GM10847 (cell line): ENCODE data around the gene TNP2.

Experiments
- POLR2A ChIP-seq: IDR thresholded peaks from 2 replicates; pipeline ENCODE4 v1.6.1; 2011; ENCODE audit not compliant: insufficient read length; ENCODE audit errors: extremely low read depth

TNP2 gene

DNA sequence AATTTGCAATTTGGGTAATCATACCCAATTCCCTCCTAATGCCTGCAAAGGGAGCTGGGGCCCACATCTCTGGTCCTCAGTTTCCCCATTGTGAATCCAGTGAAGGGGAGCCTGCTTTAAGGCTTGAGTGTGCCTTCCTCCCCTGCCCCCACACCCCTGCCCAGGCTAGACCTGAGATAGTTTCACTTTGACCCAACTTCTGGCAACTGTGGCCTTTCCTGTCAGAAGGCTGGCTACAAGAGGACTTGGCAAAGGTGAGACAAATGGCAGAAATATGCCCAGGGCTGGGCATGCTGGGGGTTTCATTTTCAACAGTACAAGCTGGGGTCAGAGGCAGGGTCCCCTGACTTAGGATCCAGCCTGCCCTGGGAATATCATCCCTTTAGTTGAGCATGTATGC is 23.1 kb downstream of the TNP2 start:
- no peak for TF ChIP-seq POLR2A

DNA sequence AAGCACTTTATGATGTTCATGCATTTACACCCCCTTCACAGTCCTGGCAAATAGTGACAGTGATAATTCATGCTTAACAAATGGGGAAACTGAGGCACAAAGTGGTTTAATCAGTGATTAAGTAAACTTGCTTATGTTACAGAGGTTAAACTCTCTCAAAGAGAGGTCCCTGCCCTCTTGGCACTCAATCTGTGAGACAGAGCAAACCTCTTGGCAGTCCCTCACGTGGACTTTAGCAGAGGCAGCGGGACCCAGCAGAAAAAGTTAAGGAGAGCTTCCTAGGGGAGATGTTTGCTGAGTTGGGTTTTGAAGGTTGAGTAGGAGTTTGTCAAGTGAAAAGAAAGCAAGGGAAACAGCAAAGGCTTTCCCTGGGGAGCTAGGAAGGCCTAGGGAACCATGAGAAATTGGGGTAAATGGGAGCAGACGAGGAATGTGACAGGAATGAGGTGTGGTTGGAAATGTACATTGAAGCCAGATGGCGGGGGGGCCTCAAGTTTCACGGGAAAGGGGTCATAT is 23.8 kb downstream of the TNP2 start:
- no peak for TF ChIP-seq POLR2A

DNA sequence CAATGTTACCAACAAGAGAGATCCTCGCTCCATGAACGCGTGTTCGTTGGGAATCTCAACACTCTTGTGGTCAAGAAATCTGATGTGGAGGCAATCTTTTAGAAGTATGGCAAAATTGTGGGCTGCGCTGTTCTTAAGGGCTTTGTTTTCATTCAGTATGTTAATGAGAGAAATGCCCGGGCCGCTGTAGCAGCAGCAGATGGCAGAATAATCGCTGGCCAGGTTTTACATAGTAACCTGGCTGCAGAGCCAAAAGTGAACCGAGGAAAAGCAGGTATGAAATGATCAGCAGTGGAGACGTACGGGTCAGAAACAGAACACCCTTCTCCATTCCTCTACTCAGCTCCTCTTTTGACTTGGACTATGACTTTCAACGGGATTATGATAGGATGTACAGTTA is 26.5 kb downstream of the TNP2 start:
- TF ChIP-seq POLR2A, result no peak

DNA sequence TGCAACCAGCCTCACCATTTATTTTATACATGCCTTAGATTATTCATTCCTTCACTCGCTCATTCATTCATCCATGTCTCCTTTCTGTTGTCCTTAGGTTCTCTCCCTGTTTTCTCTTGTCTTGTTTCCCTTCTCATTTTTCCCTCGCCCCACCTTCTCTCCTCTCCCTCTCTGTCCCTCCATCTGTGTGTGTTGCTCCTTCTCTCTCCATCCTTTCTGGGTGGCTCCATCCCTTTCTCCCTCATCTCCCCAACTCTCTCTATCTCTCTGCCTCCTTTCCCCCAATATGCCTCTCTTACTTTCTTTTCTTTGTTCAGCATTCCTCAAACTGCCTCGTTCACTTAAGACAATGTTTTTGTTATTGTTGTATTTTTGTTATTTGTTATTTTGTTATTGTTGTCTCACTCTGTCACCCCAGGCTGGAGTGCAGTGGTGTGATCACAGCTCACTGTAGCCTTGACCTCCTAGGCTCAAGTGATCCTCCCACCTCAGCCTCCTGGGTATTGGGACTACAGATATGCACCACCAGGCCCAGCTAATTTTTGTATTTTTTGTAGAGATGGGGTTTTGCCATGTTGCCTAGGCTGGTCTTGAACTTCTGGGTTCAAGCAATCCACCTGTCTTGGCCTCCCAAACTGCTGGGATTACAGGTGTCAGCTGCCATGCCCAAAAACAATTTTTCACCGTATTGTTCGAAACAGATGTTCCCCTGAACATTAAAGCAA is 27.5 kb downstream of the TNP2 start:
- TF ChIP-seq POLR2A, result no peak

DNA sequence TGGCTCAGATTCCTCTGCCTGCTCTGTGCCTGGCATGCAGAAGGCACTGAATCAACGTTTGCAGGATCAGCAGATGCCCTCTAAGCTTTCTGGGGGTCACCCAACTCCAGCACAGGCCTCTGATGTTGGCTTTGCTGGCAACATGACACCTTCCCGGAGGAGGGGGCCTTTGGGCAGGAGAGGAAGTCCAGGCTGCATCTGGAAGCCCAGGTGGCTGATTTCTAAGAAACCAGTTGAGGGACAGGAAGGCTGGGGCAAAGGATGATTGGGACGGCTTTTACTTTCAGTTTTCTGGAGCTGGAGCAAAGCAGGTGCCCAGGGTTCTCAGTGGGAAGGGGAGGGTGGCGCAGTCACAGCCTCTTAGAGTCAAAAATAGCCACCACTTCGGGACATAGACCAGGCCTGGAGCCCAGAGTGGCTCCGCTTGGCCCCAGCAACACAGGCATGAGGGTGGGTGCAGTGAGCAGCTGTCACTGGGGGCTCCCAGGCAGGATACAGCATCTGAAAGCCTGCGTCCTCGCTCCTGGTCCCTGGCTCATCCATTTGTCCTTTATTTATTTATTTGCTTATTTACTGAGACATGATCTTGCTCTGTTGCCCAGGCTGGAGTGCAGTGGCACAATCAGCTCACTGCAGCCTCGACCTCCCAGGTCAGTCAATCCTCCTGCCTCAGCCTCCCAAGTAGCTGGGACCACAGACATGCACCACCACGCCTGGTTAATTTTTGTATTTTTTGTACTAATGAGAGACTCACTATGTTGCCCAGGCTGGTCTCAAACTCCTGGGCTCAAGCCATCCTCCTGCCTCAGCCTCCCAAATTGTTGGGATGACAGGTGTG is 28.3 kb downstream of the TNP2 start:
- no peak for TF ChIP-seq POLR2A

DNA sequence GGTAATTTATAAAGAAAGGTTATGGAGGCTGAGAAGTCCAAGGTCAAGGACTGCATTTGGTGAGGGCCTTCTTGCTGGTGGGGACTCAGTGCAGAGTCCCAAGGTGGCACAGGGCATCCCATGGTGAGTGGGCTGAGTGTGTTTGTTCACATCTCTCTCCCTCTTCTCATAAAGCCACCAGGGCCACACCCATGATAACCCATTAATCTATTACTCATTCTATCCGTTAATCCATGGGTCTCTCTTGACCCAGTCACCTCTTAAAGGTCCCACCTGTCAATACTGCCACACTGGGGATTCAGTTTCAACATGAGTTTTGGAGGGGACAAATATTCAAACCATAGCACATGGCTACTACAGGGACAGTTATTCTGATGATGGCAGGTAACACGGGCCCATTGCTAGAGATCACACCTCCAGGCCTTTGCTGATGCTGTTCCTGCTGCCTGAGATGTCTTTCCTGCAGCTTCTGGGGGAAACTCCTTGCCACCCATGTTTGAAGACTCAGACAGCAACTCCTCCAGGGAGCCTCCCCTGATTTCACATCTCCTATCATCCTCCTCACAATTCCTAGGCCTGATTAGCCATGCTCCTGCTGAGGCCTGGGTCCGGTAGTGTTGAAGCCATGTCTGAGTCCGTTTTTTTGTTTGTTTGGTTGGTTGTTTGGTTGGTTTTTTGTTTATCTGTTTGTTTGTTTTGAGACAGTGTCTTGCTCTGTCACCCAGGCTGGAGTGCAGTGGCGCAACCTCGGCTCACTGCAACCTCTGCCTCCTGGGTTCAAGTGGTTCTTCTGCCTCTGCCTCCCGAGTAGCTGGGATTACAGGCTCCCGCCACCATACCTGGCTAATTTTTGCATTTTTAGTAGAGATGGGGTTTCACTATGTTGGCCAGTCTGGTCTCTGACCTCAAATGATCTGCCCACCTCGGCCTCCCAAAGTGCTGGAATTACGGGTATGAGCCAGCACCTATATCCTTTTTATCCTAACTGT is 29.2 kb downstream of the TNP2 start:
- no peak for TF ChIP-seq POLR2A

DNA sequence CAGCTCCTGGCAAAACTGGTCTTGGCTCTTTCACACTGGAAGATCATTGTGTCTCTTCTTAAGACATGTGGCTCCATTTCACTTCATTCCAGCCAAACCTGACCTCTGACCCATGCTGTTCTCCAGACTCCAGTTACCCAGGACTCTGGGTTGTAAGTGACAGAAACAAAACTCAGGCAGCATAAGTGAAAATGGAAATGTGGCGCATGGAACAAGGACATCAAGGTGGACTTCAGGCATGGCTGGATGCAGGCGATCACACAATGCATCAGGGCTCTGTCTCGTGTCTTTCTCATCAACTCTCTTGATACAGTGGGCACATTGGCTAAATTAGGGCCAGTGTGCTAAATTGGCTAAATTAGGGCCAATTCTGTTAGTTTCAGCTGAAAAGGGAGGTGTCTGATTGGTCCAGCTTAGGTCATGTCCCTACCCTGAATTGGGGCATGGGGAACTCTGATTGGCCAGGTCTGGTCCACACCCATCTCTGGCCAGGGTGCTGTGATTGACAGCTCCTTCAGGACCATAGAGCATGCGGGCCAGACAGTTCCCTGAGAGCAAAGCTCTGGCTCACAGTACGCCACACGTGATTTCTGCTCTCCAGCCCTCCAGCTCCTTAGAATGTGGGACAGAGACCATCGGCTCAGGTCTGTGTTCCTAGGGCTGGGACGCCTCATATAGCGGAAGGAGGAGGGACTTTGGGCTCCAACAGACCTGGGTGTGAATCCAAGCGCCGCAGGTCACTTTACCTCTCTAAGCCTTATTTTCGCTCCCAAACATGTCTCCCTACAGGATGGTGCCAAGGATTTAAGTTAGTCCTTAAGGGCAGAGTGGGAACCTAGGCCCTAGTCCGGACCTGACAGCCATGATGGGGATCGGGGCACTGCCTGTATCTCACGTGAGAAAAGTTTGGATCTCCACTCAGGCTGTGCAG is 30.6 kb downstream of the TNP2 start:
- no peak for TF ChIP-seq POLR2A

DNA sequence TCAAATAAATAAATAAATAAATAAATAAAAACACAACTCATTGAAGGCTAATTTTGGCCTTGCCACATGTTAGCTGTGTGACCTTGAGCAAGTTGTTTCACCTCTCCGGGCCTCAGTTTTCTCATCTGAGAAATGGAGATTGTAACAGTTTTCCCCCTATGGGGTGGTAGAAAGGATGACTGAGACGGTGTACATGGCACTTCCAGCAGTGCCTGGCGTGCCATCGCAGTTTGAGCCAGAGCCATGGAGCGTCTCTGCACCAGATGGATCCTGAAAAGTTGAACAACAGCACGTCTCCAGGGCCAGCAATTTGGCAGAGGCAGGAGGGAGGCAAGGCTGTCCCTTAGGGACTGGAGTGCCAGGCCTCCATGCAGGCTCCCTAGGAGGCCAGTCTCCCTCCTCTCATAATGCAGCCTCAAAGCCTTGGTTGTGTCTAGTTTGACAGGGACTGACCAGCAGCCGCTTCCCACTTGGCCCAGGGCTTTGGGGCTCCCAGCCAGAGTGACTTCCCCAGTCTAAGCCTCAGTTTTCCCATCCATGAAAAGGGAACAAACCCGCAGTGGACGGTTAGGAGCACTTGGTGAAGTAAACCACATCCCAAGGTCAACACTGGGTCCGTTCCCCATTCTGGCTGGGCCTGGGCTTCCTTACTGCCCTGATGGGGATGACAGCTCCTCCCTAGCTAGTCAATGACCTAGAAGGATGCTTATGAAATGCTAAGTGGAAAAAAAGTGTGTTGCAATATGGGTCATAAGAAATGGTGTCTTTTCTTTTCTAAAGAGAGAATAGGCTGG is 32.5 kb downstream of the TNP2 start:
- TF ChIP-seq POLR2A, result no peak

DNA sequence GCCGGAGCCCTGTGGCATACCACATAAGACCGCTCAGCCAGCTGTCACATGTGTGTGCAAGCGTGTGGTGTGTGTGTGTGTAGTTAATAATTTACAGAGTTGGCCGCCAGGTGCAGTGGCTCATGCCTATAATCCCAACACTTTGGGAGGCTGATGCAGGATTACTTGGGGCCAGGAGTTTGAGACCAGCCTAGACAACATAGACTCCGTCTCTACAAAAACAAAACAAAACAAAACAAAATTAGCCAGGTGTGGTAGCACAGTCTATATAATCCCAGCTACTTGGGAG is 33.5 kb downstream of the TNP2 start:
- TF ChIP-seq POLR2A, result no peak

DNA sequence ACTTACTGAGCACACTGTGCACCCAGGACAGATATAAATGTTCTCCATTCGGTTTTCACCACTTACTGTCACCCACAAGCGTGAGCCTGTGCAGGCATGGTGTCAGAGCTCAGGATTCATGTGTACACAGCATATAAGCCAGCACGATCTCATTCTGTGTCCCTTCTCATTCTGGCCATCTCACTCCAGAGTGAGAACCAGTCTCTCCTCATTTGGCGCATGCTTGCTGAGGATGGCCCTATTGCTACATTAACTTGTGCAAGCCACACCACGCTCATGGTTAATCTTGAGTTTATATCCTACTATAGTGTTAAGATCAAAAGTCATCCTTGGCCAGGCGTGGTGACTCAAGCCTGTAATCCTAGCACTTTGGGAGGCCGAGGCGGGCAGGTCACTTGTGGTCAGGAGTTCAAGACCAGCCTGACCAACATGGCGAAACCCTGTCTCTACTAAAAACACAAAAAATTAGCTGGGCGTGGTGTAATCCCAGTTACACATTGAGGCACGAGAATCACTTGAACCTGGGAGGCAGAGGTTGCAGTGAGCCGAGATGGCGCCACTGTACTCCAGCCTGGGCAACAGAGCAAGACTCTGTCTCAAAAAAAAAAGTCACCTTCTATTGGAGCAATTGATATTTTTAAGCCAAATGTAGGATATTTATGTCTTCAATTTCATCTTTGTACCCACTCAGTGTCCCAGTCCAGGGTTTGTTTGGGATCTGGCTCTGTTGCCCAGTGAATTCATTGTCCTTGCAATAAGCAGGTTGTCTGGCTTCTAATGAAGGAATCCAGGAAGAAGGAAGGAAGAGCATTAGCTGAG is 34.0 kb downstream of the TNP2 start:
- TF ChIP-seq POLR2A, result no peak

DNA sequence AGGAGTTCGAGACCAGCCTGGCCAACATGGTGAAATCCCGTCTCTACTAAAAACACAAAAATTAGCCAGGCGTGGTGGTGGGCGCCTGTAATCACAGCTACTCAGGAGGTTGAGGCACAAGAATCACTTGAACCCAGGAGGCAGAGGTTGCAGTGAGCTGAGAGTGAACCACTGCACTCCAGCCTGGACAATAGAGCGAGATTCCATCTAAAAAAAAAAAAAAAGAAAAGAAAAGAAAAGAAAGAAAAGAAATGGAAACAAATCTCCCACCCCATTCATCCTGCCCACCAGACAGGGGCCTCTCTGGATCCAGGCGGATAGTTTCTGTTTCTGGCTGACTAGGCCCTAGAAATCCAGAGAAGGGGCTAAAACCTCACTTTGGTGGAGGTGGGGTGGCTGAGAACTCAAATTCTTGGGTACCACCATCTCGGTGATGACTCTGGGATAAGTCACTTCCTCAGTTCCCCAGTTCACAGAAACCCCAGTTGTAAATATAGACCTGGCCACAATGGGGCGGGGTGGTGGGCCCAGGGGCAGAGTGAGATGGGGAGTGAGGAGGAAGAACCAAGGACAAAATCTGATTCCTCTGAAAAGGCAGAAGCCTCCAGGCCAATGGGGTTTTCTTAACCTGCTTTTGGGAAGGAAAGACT is 35.3 kb downstream of the TNP2 start:
- no peak for TF ChIP-seq POLR2A
